BJ (cell line): ENCODE data around the gene NTSR1. TPM values are rescaled to one million over a fixed set of nuclear protein-coding genes. Genes with fewer than 3 reads are reported as not detected.

Experiments used
- CTCF ChIA-PET: fragments of 350-600 bp; formaldehyde crosslinking; extraction: SDS; loops from one replicate; lab custom pipeline; 2021; ENCODE audit warnings: antibody characterized with exemption, inconsistent platforms; lab: Yijun Ruan, JAX
- POLR2A ChIA-PET: fragments of 300-600 bp; sonication (Branson Sonifier 250); formaldehyde crosslinking; extraction: SDS; loops from one replicate; lab custom pipeline; 2021; ENCODE audit warnings: antibody characterized with exemption; lab: Charles Lee
- DNase-seq: peaks from one replicate; pipeline ENCODE4 v3.0.0-alpha.2; 2011; ENCODE audit warnings: low read depth
- H3K27me3 ChIP-seq: 2 replicates; pipeline ENCODE4 v1.6.0; 2011; ENCODE audit warnings: low read length; ENCODE audit not compliant: control insufficient read depth, insufficient read depth
- H3K36me3 ChIP-seq: 2 replicates; pipeline ENCODE4 v1.5.1; 2011; ENCODE audit warnings: low read length; ENCODE audit not compliant: control insufficient read depth, insufficient read depth
- H3K4me3 ChIP-seq: 2 replicates; pipeline ENCODE4 v1.5.1; 2011; ENCODE audit warnings: low read depth, mild to moderate bottlenecking, control low read depth, low read length
- CTCF ChIP-seq: IDR thresholded peaks from 2 replicates; pipeline ENCODE4 v1.5.1; 2011; ENCODE audit warnings: low read depth, mild to moderate bottlenecking, control low read depth, inconsistent platforms, low read length, moderate library complexity; ENCODE audit not compliant: insufficient read depth
- polyA plus RNA-seq: library from polyadenylated mRNA; depleted of rRNA; stranded (reverse); fragments of >200 nt; gene quantifications from 2 replicates; pipeline ENCODE4 v1.2.3, GENCODE V29; 2011

NTSR1 gene
- polyA plus RNA-seq, 1 experiment = 0.05 TPM

GRCh38 chr20:62696989-62697388, 11.6 kb upstream of the NTSR1 start:
- no peak for TF ChIP-seq CTCF
- Histone ChIP-seq H3K4me3 (no peak overlapping the region), H3K27me3 (no peaks in the 10 kb centered on the region; the same call in 1 of the 2 replicates), H3K36me3 (no peaks in the 10 kb centered on the region)
- CTCF ChIA-PET = interaction anchor here (1.1 kb wide), 1 partner anchor 95 kb away, joined by 3 read pairs; no protein-coding TSS in a partner anchor
- DNase-seq = no peak
- POLR2A ChIA-PET = no interaction called here

- ChIA-PET CTCF (interaction anchor here (1.1 kb wide), 1 partner anchor 95 kb away, joined by 3 read pairs; no protein-coding TSS in a partner anchor), POLR2A (no interaction called here)
- H3K36me3 ChIP-seq = no peaks in the 10 kb centered on the region
- no peak for DNase-seq
- TF ChIP-seq CTCF = no peak
- H3K27me3 ChIP-seq = no peaks in the 10 kb centered on the region; the same call in 1 of the 2 replicates
- H3K4me3 ChIP-seq = no peak overlapping the region
Measured at GRCh38 chr20:62697468-62697912, 11.1 kb upstream of the NTSR1 start.

GRCh38 chr20:62698231-62698630, 10.4 kb upstream of the NTSR1 start:
- ChIA-PET CTCF (interaction anchor here (0.6 to 1.1 kb wide), 3 partner anchors 47 to 162 kb away, joined by 3 read pairs; no protein-coding TSS in a partner anchor), POLR2A (no interaction called here)
- no peaks in the 10 kb centered on the region; the same call in 1 of the 2 replicates for H3K27me3 ChIP-seq

GRCh38 chr20:62699296-62699695, 9.3 kb upstream of the NTSR1 start:
- no peak overlapping the region for H3K4me3 ChIP-seq
- DNase-seq = no peak
- no peak for TF ChIP-seq CTCF
- no peaks in the 10 kb centered on the region for H3K36me3 ChIP-seq
- ChIA-PET POLR2A (no interaction called here), CTCF (interaction anchor here (5.9 kb wide), 1 partner anchor 92 kb away, joined by 39 read pairs; no protein-coding TSS in a partner anchor)
- H3K27me3 ChIP-seq = no peaks in the 10 kb centered on the region

More at GRCh38 chr20:62698231-62698630, 10.4 kb upstream of the NTSR1 start:
- Histone ChIP-seq H3K36me3 (no peaks in the 10 kb centered on the region), H3K4me3 (no peak overlapping the region)
- DNase-seq = no peak
- no peak for TF ChIP-seq CTCF

- DNase-seq = no peak
- no peak for TF ChIP-seq CTCF
- H3K4me3 ChIP-seq = no peak overlapping the region
- no peaks in the 10 kb centered on the region for H3K27me3 ChIP-seq
- no peaks in the 10 kb centered on the region for H3K36me3 ChIP-seq
- ChIA-PET POLR2A (no interaction called here), CTCF (interaction anchor here (5.9 kb wide), 1 partner anchor 92 kb away, joined by 39 read pairs; no protein-coding TSS in a partner anchor)
Measured at GRCh38 chr20:62699741-62700140, 8.9 kb upstream of the NTSR1 start.
